IPS-NIHi11 (cell line): ENCODE data around the gene GAREM1.
"Not testable (repeated sequence)": the region's sequence is repeated elsewhere in the genome, so short reads cannot be mapped to it uniquely, and the experiment has no call there.

Source experiments
- DNase-seq: peaks from one replicate; pipeline ENCODE4 v3.0.0; 2012; ENCODE audit warnings: mixed read lengths, low spot score

Gene GAREM1

DNA sequence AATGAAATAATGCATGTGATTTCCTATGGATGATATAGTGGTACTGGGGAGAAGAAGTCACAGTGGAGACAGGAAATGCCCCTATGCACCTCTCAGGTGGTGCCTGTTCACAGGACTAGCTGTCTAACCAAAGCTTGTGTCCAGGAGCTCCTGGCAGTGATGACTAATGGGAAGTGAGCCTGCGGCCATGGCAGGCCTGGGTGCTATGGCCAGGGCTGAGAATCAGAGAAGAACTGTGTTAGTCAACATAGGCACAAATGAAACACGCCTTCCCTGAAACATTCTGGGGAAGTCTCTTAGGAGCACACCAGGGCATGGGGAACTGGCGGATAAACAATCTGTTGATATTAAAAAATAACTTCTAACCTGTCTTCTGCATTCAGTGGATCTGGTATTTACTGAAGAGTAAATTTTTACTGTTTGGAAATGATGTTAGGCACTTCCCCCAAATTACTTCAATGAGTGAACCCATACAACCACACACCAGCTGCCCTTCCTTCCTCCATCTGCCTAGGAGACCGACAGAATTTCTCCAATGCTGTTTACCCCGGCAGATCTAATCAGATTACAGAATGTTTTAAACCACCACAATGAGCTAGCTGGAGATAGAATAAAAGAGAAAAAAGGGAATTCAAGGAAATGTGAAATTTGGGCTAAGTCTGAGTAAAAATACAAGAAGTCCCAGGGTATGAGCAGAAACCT, 213.4 kb downstream of the GAREM1 start:
- DNase-seq: no peak

DNA sequence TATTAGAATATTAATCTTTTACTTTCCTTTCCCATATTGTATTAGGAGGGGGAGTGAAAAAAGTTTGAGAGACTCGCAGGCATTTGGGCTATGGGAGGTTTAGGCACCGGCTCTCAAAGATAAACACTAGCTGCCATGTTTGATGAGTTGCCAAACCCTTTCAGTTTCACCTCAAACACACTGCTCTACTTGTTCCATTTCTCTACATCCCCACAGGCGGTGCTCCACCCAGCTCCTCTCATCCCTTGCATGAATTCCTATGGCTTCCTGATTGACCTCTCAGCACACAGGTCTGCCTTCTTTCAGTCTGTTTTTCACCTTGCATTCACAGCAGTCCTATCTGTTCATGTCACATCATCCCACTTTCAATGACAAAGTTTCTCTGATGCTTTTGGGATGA, 215.1 kb downstream of the GAREM1 start:
- no peak for DNase-seq

DNA sequence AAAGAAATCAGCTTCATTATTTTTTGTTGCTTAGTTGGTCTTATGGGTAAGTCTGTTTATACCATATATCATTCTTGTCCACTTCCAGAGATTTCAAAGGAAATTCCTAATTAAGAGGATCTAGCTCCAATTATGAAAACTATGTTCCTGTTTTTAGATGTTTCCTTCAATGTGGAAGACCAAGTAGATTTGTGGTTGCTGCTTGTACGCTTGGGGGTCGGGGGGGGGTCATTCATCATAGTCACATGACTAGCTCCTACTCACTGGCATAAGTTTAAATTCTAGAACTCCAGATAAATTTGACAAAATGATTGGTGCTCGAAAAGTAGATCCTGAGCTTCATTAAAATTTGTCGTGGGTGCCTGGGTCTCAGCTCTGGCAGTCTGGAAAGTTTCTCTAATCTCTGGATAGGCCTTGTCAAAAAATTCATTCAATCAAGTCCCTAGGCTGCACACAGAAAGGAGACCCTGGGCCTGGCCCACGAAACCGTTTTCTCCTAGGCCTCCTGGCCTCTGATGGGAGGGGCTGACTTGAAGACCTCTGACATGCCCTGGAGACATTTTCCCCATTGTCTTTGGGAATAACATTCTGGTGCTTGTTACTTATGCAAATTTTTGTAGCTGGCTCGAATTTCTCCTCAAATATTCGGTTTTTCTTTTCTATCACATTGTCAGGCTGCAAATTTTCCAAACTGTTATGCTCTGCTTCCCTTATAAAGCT, 218.4 kb downstream of the GAREM1 start:
- no peak for DNase-seq

DNA sequence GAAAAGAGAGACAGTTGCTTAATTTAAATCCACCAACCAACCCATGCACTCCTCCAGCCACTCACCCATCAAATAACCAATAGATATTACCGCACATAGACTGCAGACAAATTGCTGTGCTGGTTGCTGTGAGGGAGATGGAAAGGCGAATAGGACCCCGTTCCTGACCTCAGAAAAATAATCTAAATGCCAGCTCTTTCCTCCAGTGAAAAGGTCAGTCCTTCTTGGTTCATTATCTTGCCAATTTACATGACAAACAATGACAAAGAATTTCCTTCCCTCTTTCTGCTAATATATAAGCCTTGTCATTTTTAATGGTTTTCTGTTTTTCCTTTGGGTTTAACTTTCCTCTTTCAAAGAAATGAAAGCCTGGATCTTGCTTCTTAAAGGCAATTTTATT, 219.2 kb downstream of the GAREM1 start:
- no peak for DNase-seq

DNA sequence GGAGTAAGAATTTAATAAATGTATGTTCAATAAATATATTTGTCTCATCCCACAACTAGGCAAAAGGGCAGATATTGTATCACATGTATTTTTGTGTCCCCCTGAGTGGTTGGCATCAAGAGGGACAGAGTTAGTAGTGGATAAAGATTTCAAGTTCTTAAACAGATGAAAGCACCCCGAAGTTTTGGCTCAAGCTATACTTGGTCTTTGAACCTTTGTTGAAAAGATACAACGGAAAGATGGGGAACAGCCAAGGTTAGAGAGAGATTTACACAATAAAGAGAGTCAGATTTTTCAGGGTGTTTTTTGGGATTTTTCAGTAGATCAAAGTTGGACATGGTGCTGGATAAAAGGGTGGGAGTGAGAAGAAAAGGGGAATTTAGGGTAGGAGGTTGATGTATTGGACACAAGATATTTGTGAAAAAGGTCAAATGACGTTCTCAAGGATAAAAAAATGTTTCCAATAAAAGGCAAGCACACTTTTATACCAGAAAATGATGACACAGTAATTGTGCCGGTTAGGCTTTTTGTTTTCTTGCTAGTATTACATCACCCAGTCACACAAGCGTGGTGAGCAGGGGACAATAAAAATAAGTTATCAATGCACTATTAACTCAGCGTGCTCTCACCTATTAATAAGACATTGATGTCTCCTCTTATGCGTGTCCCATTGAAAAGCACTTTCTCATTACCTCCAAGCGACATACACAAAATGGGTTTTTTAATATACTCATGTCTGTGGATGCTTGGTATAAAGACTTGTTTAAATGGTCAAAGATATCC, 221.3 kb downstream of the GAREM1 start:
- no peak for DNase-seq

DNA sequence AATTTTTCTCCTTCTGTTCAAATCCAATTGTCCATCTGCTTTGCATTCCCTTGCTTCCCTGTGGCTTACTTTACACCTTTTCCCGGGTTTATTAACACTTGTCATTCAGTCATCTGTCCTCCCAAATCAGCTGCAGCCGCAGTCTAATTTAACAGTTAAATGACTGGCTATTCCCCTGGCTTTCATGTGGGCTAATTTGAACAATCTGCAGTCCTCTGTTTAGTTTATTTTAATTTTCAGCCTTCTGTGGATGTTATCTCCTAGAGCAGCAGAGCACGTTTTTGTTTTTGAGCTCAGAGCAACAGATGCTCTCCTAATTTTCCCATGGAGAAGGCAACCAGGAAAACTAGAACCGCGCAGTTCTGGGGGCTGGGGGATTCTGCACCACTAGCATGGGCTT, 225.8 kb downstream of the GAREM1 start:
- no peak for DNase-seq

DNA sequence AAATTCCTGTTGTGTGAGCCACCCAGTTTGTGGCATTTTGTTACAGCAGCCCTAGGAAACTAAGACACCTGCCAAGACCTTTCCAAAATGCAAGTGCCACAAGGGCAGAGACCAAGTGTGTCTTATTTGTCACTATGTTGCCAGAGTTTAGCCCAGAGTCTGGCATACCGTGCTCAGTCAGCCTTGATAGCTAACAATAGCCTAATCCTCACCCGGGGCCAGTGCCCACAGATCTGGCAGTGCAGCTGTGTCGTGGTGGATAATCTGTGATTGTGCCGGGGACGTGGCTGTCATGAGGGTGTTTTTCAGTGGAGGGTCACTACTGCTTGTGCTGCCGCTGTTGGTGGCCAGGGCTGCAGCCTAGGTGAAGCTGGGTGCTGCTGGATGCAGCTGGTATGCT, 227.3 kb downstream of the GAREM1 start:
- peak; percentile 42 for DNase-seq

DNA sequence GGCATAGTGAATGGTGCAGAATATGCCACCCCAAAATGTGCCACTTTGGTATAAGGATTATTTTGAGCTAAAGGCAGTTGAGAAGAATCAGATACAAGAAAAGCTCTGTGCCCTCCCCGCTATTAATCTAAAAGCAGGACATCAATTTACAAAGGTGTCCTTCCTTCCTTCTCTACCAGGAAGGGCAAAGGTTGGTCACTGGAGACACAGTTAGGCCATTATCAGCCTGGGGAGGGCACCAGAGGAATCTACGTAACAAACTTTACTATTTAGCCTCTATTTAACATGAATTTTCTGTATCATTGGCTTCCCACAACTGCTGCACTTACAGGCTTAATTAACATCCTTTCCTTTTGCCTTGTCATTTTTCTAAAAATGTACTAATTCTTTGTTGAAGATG, 228.3 kb downstream of the GAREM1 start:
- DNase-seq: no peak

DNA sequence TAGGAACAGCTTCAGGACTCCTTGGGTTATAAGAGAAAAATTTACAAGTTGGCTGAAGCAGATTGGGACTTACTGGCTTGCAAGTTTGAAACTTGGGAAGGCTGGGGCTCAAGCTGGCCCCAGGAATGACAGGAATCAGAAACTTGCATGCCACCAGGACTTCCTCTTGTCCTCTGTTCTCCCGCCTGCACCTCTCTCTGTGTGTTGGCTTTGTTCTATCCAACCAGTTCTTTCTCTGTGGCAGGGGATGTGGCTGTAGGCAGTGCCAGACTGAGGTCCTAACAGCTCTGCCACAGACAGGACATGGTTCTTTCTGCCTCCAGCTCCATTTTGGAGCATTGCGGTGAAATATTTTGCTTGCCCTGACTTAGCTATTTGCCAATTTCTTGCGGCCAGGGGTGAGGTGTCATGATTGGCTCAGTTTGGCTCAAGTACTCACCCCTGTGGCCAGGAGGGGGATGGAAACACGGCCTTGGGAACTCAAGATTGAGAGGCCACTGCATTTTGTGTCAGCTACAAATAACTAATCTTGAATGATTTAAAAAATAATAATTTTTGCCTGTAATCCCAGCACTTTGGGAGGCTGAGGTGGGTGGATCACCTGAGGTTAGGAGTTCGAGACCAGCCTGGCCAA, 231.9 kb downstream of the GAREM1 start:
- no peak for DNase-seq

DNA sequence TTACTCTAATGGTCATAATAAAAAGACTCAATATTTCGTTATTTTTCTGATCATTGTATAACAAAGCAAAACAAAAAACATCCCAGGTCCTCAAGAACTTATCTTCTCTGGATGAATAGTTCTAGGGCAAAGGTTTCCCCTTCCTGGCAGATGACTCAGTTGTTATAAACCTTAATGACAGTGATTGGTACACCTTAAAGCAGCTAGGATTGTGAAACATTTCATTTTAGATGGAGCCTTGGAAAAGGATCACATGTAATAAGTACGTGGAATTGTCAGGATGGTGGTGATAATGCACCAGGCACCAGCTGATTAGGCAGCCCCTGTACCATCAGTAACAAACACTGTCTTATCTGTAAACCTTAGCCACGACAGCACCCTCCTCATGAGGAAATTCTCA, 233.6 kb downstream of the GAREM1 start:
- no peak for DNase-seq

DNA sequence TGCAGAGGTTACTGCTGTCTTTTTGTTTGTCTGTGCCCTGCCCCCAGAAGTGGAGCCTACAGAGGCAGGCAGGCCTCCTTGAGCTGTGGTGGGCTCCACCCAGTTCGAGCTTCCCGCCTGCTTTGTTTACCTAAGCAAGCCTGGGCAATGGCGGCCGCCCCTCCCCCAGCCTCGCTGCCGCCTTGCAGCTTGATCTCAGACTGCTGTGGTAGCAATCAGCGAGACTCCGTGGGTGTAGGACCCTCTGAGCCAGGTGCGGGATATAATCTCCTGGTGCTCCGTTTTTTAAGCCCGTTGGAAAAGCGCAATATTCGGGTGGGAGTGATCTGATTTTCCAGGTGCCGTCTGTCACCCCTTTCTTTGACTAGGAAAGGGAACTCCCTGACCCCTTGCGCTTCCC, 237.3 kb downstream of the GAREM1 start:
- DNase-seq: not testable (repeated sequence)

DNA sequence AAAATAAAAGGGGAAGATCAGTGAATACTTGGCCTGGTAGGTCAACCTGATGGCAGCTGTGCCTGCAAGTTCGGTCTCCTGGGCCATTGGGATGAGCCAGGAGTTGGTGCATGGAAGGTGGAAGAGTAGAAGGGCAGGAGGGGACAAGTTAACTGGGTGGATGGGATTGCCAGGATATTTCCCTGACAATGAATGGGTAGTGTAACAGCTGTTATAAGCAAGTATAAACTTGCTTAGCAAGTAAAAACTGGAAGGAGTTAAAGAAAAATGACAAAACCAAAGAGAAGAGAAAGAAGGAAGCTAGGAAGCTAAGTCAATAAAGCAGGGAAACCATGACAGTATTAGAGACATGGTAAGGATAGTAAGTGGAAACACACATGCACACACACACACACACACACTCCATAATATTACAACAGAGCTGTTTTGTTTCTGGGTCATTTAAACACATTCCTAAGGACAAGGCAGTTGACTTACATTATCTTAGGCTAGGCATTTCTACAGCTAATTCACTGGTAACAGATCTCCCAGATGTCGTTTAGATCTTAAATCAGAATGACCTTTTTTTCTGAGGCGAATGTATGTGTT, 251.2 kb downstream of the GAREM1 start:
- no peak for DNase-seq

DNA sequence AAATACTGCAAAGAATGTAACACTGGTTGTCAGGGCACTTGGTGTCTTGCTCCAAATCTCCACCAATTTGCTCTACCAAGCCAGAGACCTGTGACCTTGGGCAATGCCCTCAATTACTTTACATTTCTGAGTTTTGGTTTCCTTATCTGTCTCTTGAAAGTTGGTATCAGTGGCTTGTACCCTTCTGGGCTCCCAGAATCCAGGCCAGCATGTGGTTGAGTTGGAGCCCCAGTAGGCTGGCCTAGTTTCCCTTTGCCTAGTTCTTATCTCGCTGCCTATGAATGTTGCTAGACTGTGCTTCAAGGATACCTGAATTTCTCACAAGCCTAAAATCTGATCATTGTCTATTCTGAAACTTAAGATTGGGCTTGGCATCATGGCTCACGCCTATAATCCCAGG, 254.3 kb downstream of the GAREM1 start:
- no peak for DNase-seq

DNA sequence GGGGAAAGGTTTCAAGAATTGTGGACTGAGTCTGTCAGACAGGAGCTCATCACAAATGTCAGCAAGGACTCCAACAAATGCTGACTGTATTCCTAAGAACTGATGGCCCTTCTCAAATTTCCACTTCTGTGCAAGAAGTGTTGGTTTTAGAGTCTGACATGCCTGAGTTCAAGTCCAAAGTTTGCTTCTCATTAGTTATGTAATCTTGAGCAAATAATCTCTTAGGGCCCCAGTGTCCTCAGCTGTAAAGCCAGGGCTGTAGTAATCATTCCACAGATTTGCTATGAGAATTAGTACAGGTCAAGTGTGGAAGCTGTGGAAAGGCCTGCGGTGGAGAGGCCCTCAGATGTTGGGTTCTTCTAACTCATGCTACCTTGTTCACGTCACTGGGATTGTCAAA, 257.0 kb downstream of the GAREM1 start:
- DNase-seq: no peak
